HEK293T (cell line): ENCODE results near the gene PRIM1.
"Not testable (repeated sequence)": the region's sequence is repeated elsewhere in the genome, so short reads cannot be mapped to it uniquely, and the experiment has no call there.

ENCODE experiments used
- CTCF ChIA-PET: fragments of 350-600 bp; formaldehyde crosslinking; extraction: SDS; loops from one replicate; lab custom pipeline; 2021; ENCODE audit warnings: antibody characterized with exemption, inconsistent platforms; lab: Yijun Ruan, JAX
- POLR2A ChIA-PET: fragments of 350-600 bp; formaldehyde crosslinking; extraction: SDS; loops from one replicate; lab custom pipeline; 2020; ENCODE audit warnings: antibody characterized with exemption, inconsistent platforms; lab: Yijun Ruan, JAX
- DNase-seq: peaks from one replicate; pipeline ENCODE4 v3.0.0; 2012; ENCODE audit warnings: mixed read lengths; ENCODE audit errors: extremely low spot score
- ARNT ChIP-seq: fragments of 450-650 bp; IDR thresholded peaks from 2 replicates; pipeline ENCODE4 v1.6.1; 2017; ENCODE audit warnings: mild to moderate bottlenecking
- BHLHE40 ChIP-seq: fragments of 450-650 bp; IDR thresholded peaks from 2 replicates; pipeline ENCODE4 v1.6.1; 2016; ENCODE audit warnings: mild to moderate bottlenecking, moderate library complexity, borderline replicate concordance
- CTBP1 ChIP-seq: fragments of 450-650 bp; IDR thresholded peaks from 2 replicates; pipeline ENCODE4 v1.6.1; 2016; ENCODE audit warnings: borderline replicate concordance
- ELF4 ChIP-seq: fragments of 450-650 bp; IDR thresholded peaks from 2 replicates; pipeline ENCODE4 v1.6.1; 2017; ENCODE audit warnings: antibody characterized with exemption
- FOXA1 ChIP-seq: fragments of 450-650 bp; IDR thresholded peaks from 2 replicates; pipeline ENCODE4 v1.6.1; 2016; ENCODE audit warnings: mild to moderate bottlenecking
- FOXK2 ChIP-seq: fragments of 450-650 bp; IDR thresholded peaks from 2 replicates; pipeline ENCODE4 v1.6.1; 2016; ENCODE audit warnings: mild to moderate bottlenecking
- FOXM1 ChIP-seq: fragments of 450-650 bp; IDR thresholded peaks from 2 replicates; pipeline ENCODE4 v1.6.1; 2017; ENCODE audit warnings: mild to moderate bottlenecking, borderline replicate concordance
- HDGF ChIP-seq: fragments of 450-650 bp; IDR thresholded peaks from 2 replicates; pipeline ENCODE4 v1.6.1; 2017; ENCODE audit warnings: antibody characterized with exemption, borderline replicate concordance
- L3MBTL2 ChIP-seq: fragments of 450-650 bp; conservative IDR thresholded peaks from 2 replicates; pipeline ENCODE4 v1.6.1; 2016; ENCODE audit warnings: mild to moderate bottlenecking
- LEF1 ChIP-seq: fragments of 450-650 bp; IDR thresholded peaks from 2 replicates; pipeline ENCODE4 v1.6.1; 2017; ENCODE audit warnings: mild to moderate bottlenecking, borderline replicate concordance
- NFRKB ChIP-seq: fragments of 450-650 bp; IDR thresholded peaks from 2 replicates; pipeline ENCODE4 v1.6.1; 2016; ENCODE audit warnings: mild to moderate bottlenecking, moderate library complexity
- PKNOX1 ChIP-seq: fragments of 450-650 bp; IDR thresholded peaks from 2 replicates; pipeline ENCODE4 v1.6.1; 2016
- SP1 ChIP-seq: fragments of 450-650 bp; IDR thresholded peaks from 2 replicates; pipeline ENCODE4 v1.6.1; 2017
- SUZ12 ChIP-seq: fragments of 450-650 bp; IDR thresholded peaks from 2 replicates; pipeline ENCODE4 v1.6.1; 2016; ENCODE audit warnings: mild to moderate bottlenecking
- TARDBP ChIP-seq: fragments of 450-650 bp; IDR thresholded peaks from 2 replicates; pipeline ENCODE4 v1.6.1; 2016
- ZNF384 ChIP-seq: fragments of 450-650 bp; IDR thresholded peaks from 2 replicates; pipeline ENCODE4 v1.6.1; 2016

Gene PRIM1

DNA sequence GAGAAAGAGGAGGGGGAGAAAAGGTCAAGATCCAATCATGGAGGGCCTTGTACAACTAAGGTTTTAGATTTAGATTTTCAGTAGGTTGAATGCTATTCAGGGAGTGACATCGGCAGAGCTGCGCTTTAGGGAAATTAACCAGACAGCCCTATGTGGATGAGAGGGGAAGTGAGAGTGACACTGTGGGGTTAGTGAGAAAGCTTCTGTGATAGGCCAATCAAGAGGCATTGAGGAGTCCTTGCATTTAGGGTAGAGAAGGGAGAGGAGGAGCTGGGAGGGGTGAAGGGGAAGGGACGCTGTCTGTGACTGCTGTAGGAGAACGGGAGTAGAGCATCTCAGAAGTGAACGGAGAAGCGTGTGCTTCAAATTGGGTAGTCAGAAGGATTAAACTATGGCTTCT is 14.4 kb upstream of the PRIM1 start:
- ChIA-PET CTCF (no interaction called here), POLR2A (no interaction called here)
- no peak for TF ChIP-seq CTBP1
- TF ChIP-seq SP1, result no peak
- TF ChIP-seq BHLHE40, result no peak
- TF ChIP-seq LEF1, result no peak
- TF ChIP-seq ZNF384, result no peak
- no peak for TF ChIP-seq L3MBTL2
- no peak for TF ChIP-seq FOXK2
- no peak for TF ChIP-seq SUZ12
- no peak for TF ChIP-seq TARDBP
- no peak for TF ChIP-seq FOXA1
- TF ChIP-seq ARNT, result no peak
- no peak for TF ChIP-seq HDGF
- DNase-seq, result no peak

DNA sequence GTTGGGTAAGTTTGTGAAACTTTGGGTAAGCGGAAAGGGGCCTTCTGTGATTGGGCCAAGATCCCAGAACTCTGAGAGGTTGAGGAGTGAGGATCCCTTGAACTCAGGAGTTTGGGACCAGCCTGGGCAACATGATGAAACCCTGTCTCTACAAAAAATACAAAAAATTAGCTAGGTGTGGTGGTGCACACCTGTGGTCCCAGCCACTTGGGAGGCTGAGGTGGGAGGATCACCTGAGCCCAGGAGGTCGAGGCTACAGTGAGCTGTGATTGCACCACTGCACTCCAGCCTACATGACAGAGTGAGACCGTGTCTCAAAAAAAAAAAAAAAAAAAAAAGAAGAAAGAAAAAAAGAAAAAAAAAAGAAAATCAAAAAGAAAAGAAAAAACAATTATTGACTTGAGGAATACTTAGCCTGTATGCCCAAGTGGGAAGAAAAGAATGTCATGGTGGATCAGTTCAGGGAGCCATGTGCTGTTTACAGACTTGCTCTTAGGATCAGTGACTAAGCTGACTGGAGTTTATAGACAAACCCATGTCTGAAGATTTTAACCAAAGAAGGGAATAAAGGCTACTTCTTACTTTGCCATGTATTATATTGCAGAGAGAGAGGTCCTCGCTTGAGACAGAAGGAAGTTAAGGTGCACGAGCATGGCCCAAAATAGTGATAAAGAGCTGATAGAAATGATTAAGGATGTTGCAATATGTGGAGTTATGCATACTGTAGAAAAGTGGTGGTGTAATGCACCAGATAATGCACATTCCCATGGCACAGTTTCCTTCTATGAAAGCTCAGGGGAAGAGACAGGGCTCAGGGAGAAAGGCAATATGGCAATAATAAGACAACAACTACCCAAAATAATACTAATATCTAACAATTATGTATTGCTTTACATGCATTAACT is 11.9 kb upstream of the PRIM1 start:
- POLR2A ChIA-PET, result no interaction called here
- no peak for TF ChIP-seq FOXM1
- no peak for TF ChIP-seq PKNOX1
- no peak for TF ChIP-seq FOXK2
- TF ChIP-seq NFRKB, result no peak
- TF ChIP-seq ARNT, result no peak
- no peak for TF ChIP-seq L3MBTL2
- no peak for TF ChIP-seq CTBP1
- no peak for TF ChIP-seq LEF1
- no peak for TF ChIP-seq SUZ12
- TF ChIP-seq BHLHE40, result no peak
- no peak for TF ChIP-seq SP1
- TF ChIP-seq TARDBP, result no peak
- no peak for TF ChIP-seq HDGF
- no peak for TF ChIP-seq ZNF384
- no peak for TF ChIP-seq ELF4
- no peak for TF ChIP-seq FOXA1
- no peak for DNase-seq
- CTCF ChIA-PET, result no interaction called here

- no peak for DNase-seq
- TF ChIP-seq HDGF (no peak), FOXK2 (no peak), FOXM1 (no peak), PKNOX1 (no peak), BHLHE40 (no peak), SP1 (no peak), FOXA1 (no peak), L3MBTL2 (no peak), ZNF384 (no peak), ARNT (no peak), SUZ12 (no peak), LEF1 (no peak), ELF4 (no peak), NFRKB (no peak), CTBP1 (no peak), TARDBP (no peak)
- CTCF ChIA-PET, result no interaction called here
- POLR2A ChIA-PET, result no interaction called here
Measured at GRCh38 chr12:56761812-56762211, 9.7 kb upstream of the PRIM1 start.

DNA sequence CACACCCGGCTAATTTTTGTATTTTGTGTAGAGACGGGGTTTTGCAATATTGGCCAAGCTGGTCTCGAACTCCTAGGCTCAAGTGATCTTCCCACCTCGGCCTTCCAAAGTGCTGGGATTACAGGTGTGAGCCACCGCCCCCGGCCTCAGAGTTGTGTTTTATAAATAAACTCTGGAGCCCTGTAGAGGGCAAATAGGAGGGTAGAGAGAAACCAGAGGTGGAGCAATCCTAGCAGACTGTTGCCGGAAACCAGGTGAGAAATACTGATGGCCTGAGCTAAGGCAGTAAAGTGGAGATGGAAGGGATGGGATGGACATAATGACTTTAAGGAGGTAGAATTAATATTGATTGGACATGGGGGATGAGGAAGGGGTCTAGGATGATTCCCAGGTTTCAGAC is 8.3 kb upstream of the PRIM1 start:
- no peak for DNase-seq
- TF ChIP-seq L3MBTL2, result no peak
- no peak for TF ChIP-seq FOXK2
- no peak for TF ChIP-seq ZNF384
- no peak for TF ChIP-seq SUZ12
- no peak for TF ChIP-seq HDGF
- no peak for TF ChIP-seq FOXM1
- TF ChIP-seq ARNT, result no peak
- ChIA-PET POLR2A (no interaction called here), CTCF (interaction anchor here (0.7 kb wide), 1 partner anchor 9 kb away, joined by 3 read pairs; no protein-coding TSS in a partner anchor)

DNA sequence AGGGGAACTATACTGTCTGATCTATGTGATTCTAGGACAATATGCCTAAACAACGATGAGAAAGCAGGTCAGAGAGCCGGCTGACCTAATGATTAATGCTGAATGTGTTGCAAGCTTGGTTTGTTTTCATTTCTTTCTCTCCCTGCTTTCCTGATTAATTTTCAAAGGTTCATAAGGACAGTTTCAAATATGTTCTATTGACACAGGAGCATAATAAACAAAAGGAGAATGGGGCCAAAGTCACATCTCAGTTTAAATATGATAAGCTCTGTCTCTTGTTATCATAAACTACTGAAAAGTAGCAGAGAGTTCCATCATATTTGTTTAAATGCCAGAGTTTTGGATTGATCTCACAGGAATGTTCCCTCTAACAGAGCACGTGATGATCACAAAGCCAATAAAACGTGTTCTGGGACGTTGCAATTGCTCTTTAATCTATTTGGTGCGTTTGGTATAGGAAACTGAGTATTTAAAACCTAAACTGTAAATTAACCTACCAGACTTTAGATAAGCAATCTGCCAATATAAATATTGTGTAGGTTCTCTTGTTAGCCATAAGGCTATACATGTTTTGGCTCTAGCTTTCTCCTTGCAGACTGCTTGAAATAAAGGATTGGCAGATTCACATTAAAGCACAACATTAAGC is 7.3 kb upstream of the PRIM1 start:
- TF ChIP-seq LEF1, result no peak
- no peak for TF ChIP-seq SP1
- TF ChIP-seq ARNT, result no peak
- no peak for TF ChIP-seq PKNOX1

DNA sequence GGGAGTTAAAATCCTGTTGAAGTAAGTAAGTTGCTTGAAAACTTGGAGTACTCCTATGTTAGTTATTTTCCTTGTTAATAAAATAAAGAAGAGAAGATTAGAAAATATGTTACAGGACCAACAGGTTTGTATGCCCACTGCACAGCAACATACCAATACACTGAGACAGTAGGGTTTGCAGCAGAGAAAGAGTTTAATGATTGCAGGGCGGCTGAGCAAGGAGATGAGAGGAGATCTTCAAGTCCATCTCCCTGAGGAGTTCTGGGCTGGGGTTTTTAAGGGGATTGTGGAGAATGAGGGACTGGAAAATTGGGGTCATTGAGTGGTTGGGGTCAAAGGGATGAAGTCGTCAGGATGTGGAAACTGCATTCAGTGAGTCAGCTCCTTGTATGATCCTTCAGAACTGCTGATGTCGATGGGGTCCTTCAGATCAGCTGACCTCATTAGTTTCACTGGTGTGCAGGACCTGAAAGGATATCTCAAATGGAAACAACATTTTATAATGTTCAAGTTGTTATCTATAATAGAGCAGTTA is 6.7 kb upstream of the PRIM1 start:
- POLR2A ChIA-PET, result no interaction called here
- TF ChIP-seq NFRKB (no peak), L3MBTL2 (no peak), FOXM1 (no peak), CTBP1 (no peak), ELF4 (no peak), ARNT (no peak), HDGF (no peak), SUZ12 (no peak), SP1 (no peak), LEF1 (no peak), FOXK2 (no peak), BHLHE40 (no peak), FOXA1 (no peak), TARDBP (no peak), PKNOX1 (no peak), ZNF384 (no peak)
- CTCF ChIA-PET, result no interaction called here
- DNase-seq, result no peak

More for the DNA sequence above, 7.3 kb upstream of the PRIM1 start:
- no peak for DNase-seq
- POLR2A ChIA-PET, result no interaction called here
- CTCF ChIA-PET, result interaction anchor here (0.6 kb wide), 1 partner anchor 15 kb away, joined by 3 read pairs; no protein-coding TSS in a partner anchor

GRCh38 chr12:56757971-56758370 is 5.8 kb upstream of the PRIM1 start:
- DNase-seq, CTCF ChIA-PET: not testable (repeated sequence)
- POLR2A ChIA-PET, result interaction anchor here (1.2 kb wide), 1 partner anchor 33 kb away, joined by 3 read pairs; the partner anchor contains the start of gene NACA
